ENCODE data around the gene OAS2. TPM values are rescaled to one million over a fixed set of nuclear protein-coding genes. Genes with fewer than 3 reads are reported as not detected.

OAS2 gene
- total and polyA plus RNA-seq, 2 experiments from 2014 or later = 0.54 to 0.56 TPM

- no peaks in the 10 kb centered on the region for H3K79me2 ChIP-seq (ENCODE audit: insufficient read depth)
- WGBS, 2 experiments (ENCODE audit: low coverage in 1 of 2, low lambda C conversion rate in 2 of 2, missing lambda C conversion rate in 2 of 2) = 69 to 72% methylated on average over 9 of the region's 9 CpGs
- no peaks in the 10 kb centered on the region for H3K9me2 ChIP-seq (ENCODE audit: insufficient read depth)
- no peak overlapping the region for H3K9ac ChIP-seq
- no peak overlapping the region for H3K4me3 ChIP-seq
- no peak overlapping the region for H3K4me2 ChIP-seq (ENCODE audit: unreplicated experiment)
- in situ Hi-C loops (cut with MboI) = no loop called here
- no peak for DNase-seq
- no peaks in the 10 kb centered on the region for H3K27me3 ChIP-seq (replicated peaks; ENCODE audit: insufficient read depth)
- no peaks in the 10 kb centered on the region for H3F3A ChIP-seq (ENCODE audit: insufficient read depth)
- H3K27ac ChIP-seq = no peak overlapping the region
- H3K36me3 ChIP-seq (ENCODE audit: low read depth) = no peaks in the 10 kb centered on the region
- TF ChIP-seq EZH2 (IDR thresholded peaks at IDR 0.05; ENCODE audit: insufficient read depth, poor library complexity, severe bottlenecking) = no peak
- TF ChIP-seq EZH2phosphoT487 (IDR thresholded peaks at IDR 0.05; ENCODE audit: insufficient read depth, low read depth) = no peak
- no peaks in the 10 kb centered on the region for H3K4me1 ChIP-seq (ENCODE audit: insufficient read depth)
- no peaks in the 10 kb centered on the region for H4K20me1 ChIP-seq (ENCODE audit: insufficient read depth)
- H2AFZ ChIP-seq = no peak overlapping the region
- no peaks in the 10 kb centered on the region for H3K9me3 ChIP-seq (ENCODE audit: low read depth)
Observed at GRCh38 chr12:113003636-113004035, 25.3 kb downstream of the OAS2 start.

- H3K9me2 ChIP-seq (ENCODE audit: insufficient read depth) = no peaks in the 10 kb centered on the region
- no peak overlapping the region for H3K4me3 ChIP-seq
- no peak overlapping the region for H3K9ac ChIP-seq
- H3K36me3 ChIP-seq (ENCODE audit: low read depth) = no peaks in the 10 kb centered on the region
- in situ Hi-C loops (cut with MboI) = no loop called here
- TF ChIP-seq EZH2 (IDR thresholded peaks at IDR 0.05; ENCODE audit: insufficient read depth, poor library complexity, severe bottlenecking) (no peak), EZH2phosphoT487 (IDR thresholded peaks at IDR 0.05; ENCODE audit: insufficient read depth, low read depth) (no peak)
- no peaks in the 10 kb centered on the region for H3K27me3 ChIP-seq (replicated peaks; ENCODE audit: insufficient read depth)
- no peak overlapping the region for H2AFZ ChIP-seq
- no peaks in the 10 kb centered on the region for H3K79me2 ChIP-seq (ENCODE audit: insufficient read depth)
- 74 to 84% methylated on average over 4 of the region's 4 CpGs for WGBS, 2 experiments (ENCODE audit: low coverage in 1 of 2, low lambda C conversion rate in 2 of 2, missing lambda C conversion rate in 2 of 2)
- H3K4me2 ChIP-seq (ENCODE audit: unreplicated experiment) = no peak overlapping the region
- H4K20me1 ChIP-seq (ENCODE audit: insufficient read depth) = no peaks in the 10 kb centered on the region
- H3K27ac ChIP-seq = no peak overlapping the region
- no peaks in the 10 kb centered on the region for H3K4me1 ChIP-seq (ENCODE audit: insufficient read depth)
- peak; percentile 33 for DNase-seq
- H3F3A ChIP-seq (ENCODE audit: insufficient read depth) = no peaks in the 10 kb centered on the region
- no peaks in the 10 kb centered on the region for H3K9me3 ChIP-seq (ENCODE audit: low read depth)
Observed at GRCh38 chr12:113005762-113006161, 27.4 kb downstream of the OAS2 start.

- Histone ChIP-seq H3K27ac (no peak overlapping the region), H3K9me2 (ENCODE audit: insufficient read depth) (no peaks in the 10 kb centered on the region), H3K36me3 (ENCODE audit: low read depth) (no peaks in the 10 kb centered on the region), H3K9ac (no peak overlapping the region), H4K20me1 (ENCODE audit: insufficient read depth) (no peaks in the 10 kb centered on the region), H2AFZ (no peak overlapping the region), H3K4me1 (ENCODE audit: insufficient read depth) (no peaks in the 10 kb centered on the region), H3K79me2 (ENCODE audit: insufficient read depth) (no peaks in the 10 kb centered on the region), H3F3A (ENCODE audit: insufficient read depth) (no peaks in the 10 kb centered on the region), H3K4me2 (ENCODE audit: unreplicated experiment) (no peak overlapping the region), H3K4me3 (no peak overlapping the region), H3K27me3 (replicated peaks; ENCODE audit: insufficient read depth) (no peaks in the 10 kb centered on the region), H3K9me3 (ENCODE audit: low read depth) (no peaks in the 10 kb centered on the region)
- in situ Hi-C loops (cut with MboI) = no loop called here
- WGBS, 2 experiments (ENCODE audit: low coverage in 1 of 2, low lambda C conversion rate in 2 of 2, missing lambda C conversion rate in 2 of 2) = 76 to 79% methylated on average over 7 of the region's 7 CpGs
- TF ChIP-seq EZH2phosphoT487 (IDR thresholded peaks at IDR 0.05; ENCODE audit: insufficient read depth, low read depth) (no peak), EZH2 (IDR thresholded peaks at IDR 0.05; ENCODE audit: insufficient read depth, poor library complexity, severe bottlenecking) (no peak)
- DNase-seq = no peak
Observed at GRCh38 chr12:113006206-113006605, 27.9 kb downstream of the OAS2 start.

GRCh38 chr12:113006641-113007040 is 28.3 kb downstream of the OAS2 start:
- Histone ChIP-seq H3K9me2 (ENCODE audit: insufficient read depth) (no peaks in the 10 kb centered on the region), H4K20me1 (ENCODE audit: insufficient read depth) (no peaks in the 10 kb centered on the region), H3K4me2 (ENCODE audit: unreplicated experiment) (no peak overlapping the region), H2AFZ (no peak overlapping the region), H3K9me3 (ENCODE audit: low read depth) (no peaks in the 10 kb centered on the region), H3F3A (ENCODE audit: insufficient read depth) (no peaks in the 10 kb centered on the region), H3K27ac (no peak overlapping the region), H3K4me3 (no peak overlapping the region), H3K4me1 (ENCODE audit: insufficient read depth) (no peaks in the 10 kb centered on the region), H3K36me3 (ENCODE audit: low read depth) (no peaks in the 10 kb centered on the region), H3K9ac (no peak overlapping the region), H3K27me3 (replicated peaks; ENCODE audit: insufficient read depth) (no peaks in the 10 kb centered on the region), H3K79me2 (ENCODE audit: insufficient read depth) (no peaks in the 10 kb centered on the region)
- no peak for TF ChIP-seq EZH2phosphoT487 (IDR thresholded peaks at IDR 0.05; ENCODE audit: insufficient read depth, low read depth)
- no peak for TF ChIP-seq EZH2 (IDR thresholded peaks at IDR 0.05; ENCODE audit: insufficient read depth, poor library complexity, severe bottlenecking)
- in situ Hi-C loops (cut with MboI) = no loop called here
- 87 to 90% methylated on average over 6 of the region's 6 CpGs for WGBS, 2 experiments (ENCODE audit: low coverage in 1 of 2, low lambda C conversion rate in 2 of 2, missing lambda C conversion rate in 2 of 2)
- DNase-seq = no peak

- Histone ChIP-seq H3K4me2 (ENCODE audit: unreplicated experiment) (no peak overlapping the region), H3K9me3 (ENCODE audit: low read depth) (no peaks in the 10 kb centered on the region), H3K27me3 (replicated peaks; ENCODE audit: insufficient read depth) (no peaks in the 10 kb centered on the region), H3K9ac (no peak overlapping the region), H3F3A (ENCODE audit: insufficient read depth) (no peaks in the 10 kb centered on the region), H4K20me1 (ENCODE audit: insufficient read depth) (no peaks in the 10 kb centered on the region), H3K9me2 (ENCODE audit: insufficient read depth) (no peaks in the 10 kb centered on the region), H3K79me2 (ENCODE audit: insufficient read depth) (no peaks in the 10 kb centered on the region), H3K4me3 (no peak overlapping the region), H3K4me1 (ENCODE audit: insufficient read depth) (no peaks in the 10 kb centered on the region), H2AFZ (no peak overlapping the region), H3K27ac (no peak overlapping the region), H3K36me3 (ENCODE audit: low read depth) (no peaks in the 10 kb centered on the region)
- DNase-seq = peak; percentile 41
- TF ChIP-seq EZH2phosphoT487 (IDR thresholded peaks at IDR 0.05; ENCODE audit: insufficient read depth, low read depth) (no peak), EZH2 (IDR thresholded peaks at IDR 0.05; ENCODE audit: insufficient read depth, poor library complexity, severe bottlenecking) (no peak)
- 69 to 74% methylated on average over 4 of the region's 4 CpGs for WGBS, 2 experiments (ENCODE audit: low coverage in 1 of 2, low lambda C conversion rate in 2 of 2, missing lambda C conversion rate in 2 of 2)
- in situ Hi-C loops (cut with MboI) = no loop called here
Observed at GRCh38 chr12:113007166-113007565, 28.8 kb downstream of the OAS2 start.
